Medulla oblongata (tissue), 1 donor: ENCODE measurements around the gene ERVH48-1.
"Not testable (repeated sequence)": the region's sequence is repeated elsewhere in the genome, so short reads cannot be mapped to it uniquely, and the experiment has no call there.

Experiments used
- DNase-seq: peaks from one replicate; pipeline ENCODE4 v3.0.0-alpha.2; 2015; ENCODE audit errors: extremely low spot score

Gene ERVH48-1

GRCh38 chr21:42939582-42940413 lies 14.4 kb upstream of the ERVH48-1 start:
- peak; percentile 91 for DNase-seq

GRCh38 chr21:42938606-42938995 lies 13.2 kb upstream of the ERVH48-1 start:
- not testable (repeated sequence) for DNase-seq

GRCh38 chr21:42937960-42938605 lies 12.7 kb upstream of the ERVH48-1 start:
- no peak for DNase-seq

GRCh38 chr21:42937034-42937940 lies 11.9 kb upstream of the ERVH48-1 start:
- DNase-seq: not testable (repeated sequence)

GRCh38 chr21:42936360-42936759 lies 10.9 kb upstream of the ERVH48-1 start:
- DNase-seq: not testable (repeated sequence)

GRCh38 chr21:42933973-42934372 lies 8.5 kb upstream of the ERVH48-1 start:
- not testable (repeated sequence) for DNase-seq

- DNase-seq: not testable (repeated sequence)
Observed at GRCh38 chr21:42933137-42933970, 7.9 kb upstream of the ERVH48-1 start.

GRCh38 chr21:42932378-42933136 lies 7.1 kb upstream of the ERVH48-1 start:
- not testable (repeated sequence) for DNase-seq

GRCh38 chr21:42931560-42932235 lies 6.3 kb upstream of the ERVH48-1 start:
- DNase-seq: no peak

GRCh38 chr21:42929969-42930368 lies 4.5 kb upstream of the ERVH48-1 start:
- DNase-seq: no peak

- peak; percentile 72 for DNase-seq
Observed at GRCh38 chr21:42927474-42928200, 2.2 kb upstream of the ERVH48-1 start.

- no peak for DNase-seq
Observed at GRCh38 chr21:42924433-42924751, 1.0 kb downstream of the ERVH48-1 start.

GRCh38 chr21:42923553-42924432 lies 1.6 kb downstream of the ERVH48-1 start:
- DNase-seq: peak; percentile 91

- no peak for DNase-seq
Observed at GRCh38 chr21:42922918-42923317, 2.5 kb downstream of the ERVH48-1 start.

GRCh38 chr21:42921927-42922326 lies 3.5 kb downstream of the ERVH48-1 start:
- no peak for DNase-seq

GRCh38 chr21:42918291-42918690 lies 7.1 kb downstream of the ERVH48-1 start:
- peak; percentile 33 for DNase-seq

GRCh38 chr21:42913476-42913875 lies 12.0 kb downstream of the ERVH48-1 start:
- DNase-seq: no peak

- not testable (repeated sequence) for DNase-seq
Observed at GRCh38 chr21:42911920-42912319, 13.5 kb downstream of the ERVH48-1 start.
